OCI-LY1 (cell line): ENCODE results near the gene NCAPG.

Source experiments
- H2AFZ ChIP-seq: fragments of 200-600 bp; sonication (generic), shearing (Covaris generic); 2 replicates; pipeline ENCODE4 v1.6.0; 2014; ENCODE audit warnings: antibody characterized with exemption, mild to moderate bottlenecking, low read length
- H3F3A ChIP-seq: fragments of 200-600 bp; sonication (generic), shearing (Covaris generic); 2 replicates; pipeline ENCODE4 v1.6.0; 2014; ENCODE audit warnings: mild to moderate bottlenecking, antibody characterized with exemption, low read length, moderate library complexity; ENCODE audit not compliant: insufficient read depth
- H3K27ac ChIP-seq: fragments of 200-600 bp; sonication (generic); 2 replicates; pipeline ENCODE4 v1.5.1; 2014; ENCODE audit warnings: low read length, mixed run types, mild to moderate bottlenecking, low read depth; ENCODE audit not compliant: poor library complexity, severe bottlenecking
- H3K27me3 ChIP-seq: fragments of 200-600 bp; sonication (generic); 2 replicates; pipeline ENCODE4 v1.6.0; 2014; ENCODE audit warnings: antibody characterized with exemption, mild to moderate bottlenecking, low read length, moderate library complexity; ENCODE audit not compliant: insufficient read depth
- H3K36me3 ChIP-seq: fragments of 200-600 bp; sonication (generic); 2 replicates; pipeline ENCODE4 v1.6.1; 2014; ENCODE audit warnings: mild to moderate bottlenecking, antibody characterized with exemption, low read length, moderate library complexity, mixed read lengths; ENCODE audit not compliant: insufficient read depth
- H3K4me1 ChIP-seq: fragments of 200-600 bp; sonication (generic); 2 replicates; pipeline ENCODE4 v1.5.1; 2014; ENCODE audit warnings: mild to moderate bottlenecking, low read length, moderate library complexity; ENCODE audit not compliant: insufficient read depth, severe bottlenecking
- H3K4me2 ChIP-seq: fragments of 200-600 bp; sonication (generic), shearing (Covaris generic); 2 replicates; pipeline ENCODE4 v1.6.1; 2014; ENCODE audit warnings: low read length
- H3K4me3 ChIP-seq: fragments of 200-600 bp; sonication (generic); 2 replicates; pipeline ENCODE4 v1.5.1; 2014; ENCODE audit warnings: low read length, low read depth, mild to moderate bottlenecking, mixed read lengths; ENCODE audit not compliant: poor library complexity, severe bottlenecking
- H3K79me2 ChIP-seq: fragments of 200-600 bp; shearing (Covaris generic); 2 replicates; pipeline ENCODE4 v1.6.1; 2016; ENCODE audit warnings: mixed run types, low read length, mixed read lengths; ENCODE audit not compliant: insufficient read depth
- H3K9ac ChIP-seq: fragments of 200-600 bp; sonication (generic), shearing (Covaris generic); 2 replicates; pipeline ENCODE4 v1.6.1; 2014; ENCODE audit warnings: mild to moderate bottlenecking, low read length, mixed read lengths
- H3K9me2 ChIP-seq: fragments of 200-600 bp; sonication (generic), shearing (Covaris generic); 2 replicates; pipeline ENCODE4 v1.6.1; 2014; ENCODE audit warnings: low read depth, mild to moderate bottlenecking, low read length, mixed read lengths
- H3K9me3 ChIP-seq: fragments of 200-600 bp; shearing (Covaris generic); 2 replicates; pipeline ENCODE4 v1.6.1; 2014; ENCODE audit warnings: low read length, mixed read lengths
- H4K20me1 ChIP-seq: fragments of 200-600 bp; sonication (generic), shearing (Covaris generic); 2 replicates; pipeline ENCODE4 v1.6.0; 2016; ENCODE audit warnings: mild to moderate bottlenecking, low read length; ENCODE audit not compliant: insufficient read depth
- EZH2 ChIP-seq: fragments of 200-600 bp; sonication (generic), shearing (Covaris generic); IDR thresholded peaks from 2 replicates; pipeline ENCODE4 v1.8.0; 2017; ENCODE audit warnings: borderline replicate concordance, mixed run types, mild to moderate bottlenecking, antibody characterized with exemption, low read length, moderate library complexity, mixed read lengths
- TF ChIP-seq, protein P1 (sequence below): fragments of 200-600 bp; sonication (generic), shearing (Covaris generic); IDR thresholded peaks from 2 replicates; pipeline ENCODE4 v1.5.1; 2017; ENCODE audit warnings: mild to moderate bottlenecking, antibody characterized with exemption, low read length, moderate library complexity, mixed read lengths

NCAPG gene

DNA sequence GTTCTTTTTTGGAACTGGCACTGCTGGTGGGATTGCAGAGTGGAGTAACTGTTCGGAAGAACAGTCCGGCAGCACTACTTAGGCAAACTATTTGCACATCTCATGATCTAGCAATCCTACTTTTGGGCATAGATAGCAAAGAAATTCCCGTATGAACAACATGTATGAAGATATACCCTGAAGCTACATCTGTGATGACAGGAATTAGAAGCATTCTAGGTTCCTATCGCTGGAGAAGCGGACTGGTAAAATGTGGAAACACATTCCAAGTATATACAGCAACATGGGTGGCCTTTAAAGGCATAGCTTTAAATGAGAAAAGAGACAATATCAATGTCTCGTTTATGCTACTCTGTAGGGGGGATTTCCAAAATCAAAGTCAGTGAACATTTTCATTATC is 3.3 kb upstream of the NCAPG start:
- peak overlapping the region; percentile 29; the same call in 1 of the 2 replicates for H3K9ac ChIP-seq
- no peaks in the 10 kb centered on the region for H4K20me1 ChIP-seq
- H3K9me3 ChIP-seq: no peaks in the 10 kb centered on the region
- peaks cover 19% of the 10 kb centered on the region for H3K4me1 ChIP-seq
- H3K36me3 ChIP-seq: peaks cover 42% of the 10 kb centered on the region
- no peak overlapping the region for H3K27ac ChIP-seq
- no peak for TF ChIP-seq EZH2
- H3K27me3 ChIP-seq: no peaks in the 10 kb centered on the region
- H3K9me2 ChIP-seq: no peaks in the 10 kb centered on the region
- peaks cover 63% of the 10 kb centered on the region for H3K79me2 ChIP-seq
- H3K4me2 ChIP-seq: peak overlapping the region; percentile 91
- H3K4me3 ChIP-seq: peak overlapping the region; percentile 22
- H2AFZ ChIP-seq: no peak overlapping the region
- no peaks in the 10 kb centered on the region for H3F3A ChIP-seq

DNA sequence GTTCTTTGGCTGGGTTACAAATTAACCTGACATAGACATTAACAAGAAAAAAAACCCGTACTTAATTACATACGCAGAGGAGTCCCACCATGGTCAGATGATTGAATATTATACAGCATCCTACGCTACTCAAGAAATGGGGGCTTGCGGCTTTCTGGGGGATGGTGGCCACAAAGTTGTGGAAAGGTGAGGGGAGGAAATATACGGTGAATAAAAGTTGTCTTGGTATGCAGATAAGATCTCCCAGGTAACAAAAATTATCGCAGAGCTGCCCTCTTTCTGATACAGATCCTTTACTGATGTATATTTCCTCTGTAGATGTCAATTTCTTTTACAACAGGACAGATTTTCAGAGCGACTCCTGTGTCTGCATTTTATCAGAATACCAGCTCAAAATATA is 1.1 kb upstream of the NCAPG start:
- Histone ChIP-seq H4K20me1 (no peaks in the 10 kb centered on the region), H3F3A (no peaks in the 10 kb centered on the region), H2AFZ (no peak overlapping the region), H3K4me1 (peaks cover 33% of the 10 kb centered on the region), H3K4me3 (peak overlapping the region; percentile 98), H3K4me2 (peak overlapping the region; percentile 91), H3K79me2 (peaks cover 86% of the 10 kb centered on the region), H3K9me2 (no peaks in the 10 kb centered on the region), H3K9me3 (no peaks in the 10 kb centered on the region), H3K27me3 (no peaks in the 10 kb centered on the region), H3K36me3 (peaks cover 34% of the 10 kb centered on the region), H3K9ac (peak overlapping the region; percentile 99), H3K27ac (peak overlapping the region; percentile 96)
- TF ChIP-seq EZH2: no peak
- TF ChIP-seq, protein P1, sequence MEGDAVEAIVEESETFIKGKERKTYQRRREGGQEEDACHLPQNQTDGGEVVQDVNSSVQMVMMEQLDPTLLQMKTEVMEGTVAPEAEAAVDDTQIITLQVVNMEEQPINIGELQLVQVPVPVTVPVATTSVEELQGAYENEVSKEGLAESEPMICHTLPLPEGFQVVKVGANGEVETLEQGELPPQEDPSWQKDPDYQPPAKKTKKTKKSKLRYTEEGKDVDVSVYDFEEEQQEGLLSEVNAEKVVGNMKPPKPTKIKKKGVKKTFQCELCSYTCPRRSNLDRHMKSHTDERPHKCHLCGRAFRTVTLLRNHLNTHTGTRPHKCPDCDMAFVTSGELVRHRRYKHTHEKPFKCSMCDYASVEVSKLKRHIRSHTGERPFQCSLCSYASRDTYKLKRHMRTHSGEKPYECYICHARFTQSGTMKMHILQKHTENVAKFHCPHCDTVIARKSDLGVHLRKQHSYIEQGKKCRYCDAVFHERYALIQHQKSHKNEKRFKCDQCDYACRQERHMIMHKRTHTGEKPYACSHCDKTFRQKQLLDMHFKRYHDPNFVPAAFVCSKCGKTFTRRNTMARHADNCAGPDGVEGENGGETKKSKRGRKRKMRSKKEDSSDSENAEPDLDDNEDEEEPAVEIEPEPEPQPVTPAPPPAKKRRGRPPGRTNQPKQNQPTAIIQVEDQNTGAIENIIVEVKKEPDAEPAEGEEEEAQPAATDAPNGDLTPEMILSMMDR: no peak

DNA sequence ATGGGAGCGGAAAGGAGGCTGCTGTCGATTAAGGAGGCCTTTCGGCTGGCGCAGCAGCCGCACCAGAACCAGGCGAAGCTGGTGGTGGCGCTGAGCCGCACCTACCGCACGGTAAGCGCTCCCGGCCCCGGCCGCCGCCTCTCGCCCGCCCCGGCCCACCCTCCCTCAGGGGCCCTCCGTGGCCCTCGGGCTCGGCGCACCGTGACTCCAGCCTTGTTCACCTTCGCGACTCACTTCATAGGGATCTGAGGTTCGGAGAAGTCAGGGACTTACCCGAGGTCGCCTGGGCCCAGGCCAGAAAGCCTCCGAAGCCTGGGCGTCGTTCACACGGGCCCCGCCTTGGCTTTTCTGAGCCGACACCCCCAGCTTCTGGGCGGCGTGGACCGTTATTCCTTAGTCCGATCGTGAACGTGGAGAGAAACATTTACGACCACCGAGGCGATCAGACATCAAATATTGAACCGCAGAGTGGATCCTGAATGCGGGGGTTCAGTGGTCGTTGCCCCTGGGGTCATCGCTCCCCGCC is 362 bp downstream of the NCAPG start:
- Histone ChIP-seq H3K27ac (peak overlapping the region; percentile 65), H3K27me3 (no peaks in the 10 kb centered on the region), H3K4me3 (peak overlapping the region; percentile 98), H3K4me1 (peaks cover 33% of the 10 kb centered on the region), H2AFZ (no peak overlapping the region), H4K20me1 (no peaks in the 10 kb centered on the region), H3K36me3 (peaks cover 37% of the 10 kb centered on the region), H3K79me2 (peaks cover 81% of the 10 kb centered on the region), H3K9me2 (no peaks in the 10 kb centered on the region), H3K9me3 (no peaks in the 10 kb centered on the region), H3K9ac (peak overlapping the region; percentile 92), H3F3A (no peaks in the 10 kb centered on the region), H3K4me2 (peak overlapping the region; percentile 87)
- TF ChIP-seq, protein P1: no peak
- TF ChIP-seq EZH2: no peak

DNA sequence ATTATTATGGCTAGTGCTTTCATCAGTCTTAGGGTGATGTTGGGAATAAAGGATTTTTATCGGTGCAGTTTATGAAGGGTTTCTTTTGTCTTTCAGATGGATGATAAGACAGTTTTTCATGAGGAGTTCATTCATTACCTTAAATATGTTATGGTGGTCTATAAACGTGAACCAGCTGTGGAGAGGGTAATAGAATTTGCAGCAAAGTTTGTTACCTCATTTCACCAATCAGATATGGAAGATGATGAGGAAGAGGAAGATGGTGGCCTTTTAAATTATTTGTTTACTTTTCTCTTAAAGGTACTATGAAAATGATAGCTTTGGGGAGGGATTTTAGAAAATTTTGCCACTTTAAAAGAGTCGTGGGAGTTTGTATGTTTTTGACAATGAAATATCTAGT is 1.3 kb downstream of the NCAPG start:
- H4K20me1 ChIP-seq: no peaks in the 10 kb centered on the region
- H3K9me2 ChIP-seq: no peaks in the 10 kb centered on the region
- no peaks in the 10 kb centered on the region for H3F3A ChIP-seq
- H3K36me3 ChIP-seq: peaks cover 42% of the 10 kb centered on the region
- H3K9me3 ChIP-seq: no peaks in the 10 kb centered on the region
- H3K9ac ChIP-seq: peak overlapping the region; percentile 92
- H3K79me2 ChIP-seq: peaks cover 71% of the 10 kb centered on the region
- no peak overlapping the region for H3K27ac ChIP-seq
- TF ChIP-seq EZH2: no peak
- TF ChIP-seq, protein P1: no peak
- H3K4me3 ChIP-seq: peak overlapping the region; percentile 98
- peak overlapping the region; percentile 87 for H3K4me2 ChIP-seq
- no peaks in the 10 kb centered on the region for H3K27me3 ChIP-seq
- no peak overlapping the region for H2AFZ ChIP-seq
- H3K4me1 ChIP-seq: peaks cover 30% of the 10 kb centered on the region
